NCI-H526 (cell line): ENCODE measurements around the gene TOR2A.
A peak's percentile ranks its signal among the peaks of the same experiment; 100 is the strongest.

Experiments
- DNase-seq, 2 experiments: peaks; one replicate each; lab custom pipeline; 2025; lab: John Stamatoyannopoulos, UW

Gene TOR2A

DNA sequence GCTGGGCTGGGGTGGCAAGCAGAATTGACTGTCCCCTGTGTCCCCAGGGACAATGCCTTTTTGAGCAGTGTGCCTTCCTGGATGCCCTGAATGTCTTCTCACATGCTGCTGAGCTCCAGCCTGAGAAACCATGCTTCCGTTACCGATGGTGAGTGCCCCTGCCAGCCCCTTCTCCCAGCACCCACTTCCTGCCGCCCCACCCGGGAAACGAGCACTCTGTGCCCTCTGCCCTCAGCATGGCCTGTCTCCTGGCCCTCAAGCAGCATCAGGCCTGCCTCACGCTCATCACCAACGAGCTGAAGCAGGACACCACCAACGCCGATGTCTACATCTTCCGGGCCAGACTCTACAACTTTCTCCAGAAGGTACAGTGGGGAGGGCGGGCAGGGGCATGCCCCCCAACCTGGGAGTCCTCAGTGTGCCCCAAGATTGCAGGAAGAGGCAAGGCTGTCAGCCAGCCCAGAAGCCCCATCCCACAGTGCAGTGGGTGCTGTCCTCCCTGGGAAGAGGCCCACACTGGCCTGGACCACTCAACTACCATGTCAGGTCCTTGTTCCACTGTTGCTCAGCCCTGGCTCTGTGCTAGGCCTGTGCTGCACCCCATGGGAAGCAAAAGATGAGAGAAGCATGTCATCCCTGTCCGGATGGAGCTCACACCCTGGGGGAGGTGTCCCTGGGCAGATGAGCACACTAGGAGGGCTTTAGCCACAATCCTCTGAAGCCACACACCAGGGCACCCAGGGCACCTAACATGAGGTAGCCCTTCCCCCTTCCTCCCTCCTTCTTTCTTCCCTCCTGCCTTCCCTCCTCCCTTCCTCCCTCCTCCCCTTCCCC is 14.8 kb downstream of the TOR2A start:
- no peak for DNase-seq

DNA sequence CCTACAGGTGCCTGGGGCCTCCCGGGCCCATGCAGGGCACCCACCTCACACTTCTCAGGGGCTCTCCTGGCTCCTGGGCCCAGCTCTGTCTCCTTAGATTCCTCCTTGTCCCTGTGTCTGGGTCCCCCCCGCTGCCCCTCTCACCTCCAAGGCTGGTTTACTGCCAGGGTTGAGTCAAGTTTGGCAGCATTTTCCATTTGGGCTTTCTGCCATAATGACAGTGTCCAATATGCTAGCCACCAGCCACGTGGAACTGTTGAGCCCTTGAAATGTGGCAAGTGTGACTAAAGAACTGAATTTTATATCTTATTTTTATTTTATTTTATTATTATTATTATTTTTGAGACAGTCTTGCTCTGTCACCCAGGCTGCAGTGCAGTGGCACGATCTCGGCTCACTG is 17.3 kb downstream of the TOR2A start:
- DNase-seq: no peak

DNA sequence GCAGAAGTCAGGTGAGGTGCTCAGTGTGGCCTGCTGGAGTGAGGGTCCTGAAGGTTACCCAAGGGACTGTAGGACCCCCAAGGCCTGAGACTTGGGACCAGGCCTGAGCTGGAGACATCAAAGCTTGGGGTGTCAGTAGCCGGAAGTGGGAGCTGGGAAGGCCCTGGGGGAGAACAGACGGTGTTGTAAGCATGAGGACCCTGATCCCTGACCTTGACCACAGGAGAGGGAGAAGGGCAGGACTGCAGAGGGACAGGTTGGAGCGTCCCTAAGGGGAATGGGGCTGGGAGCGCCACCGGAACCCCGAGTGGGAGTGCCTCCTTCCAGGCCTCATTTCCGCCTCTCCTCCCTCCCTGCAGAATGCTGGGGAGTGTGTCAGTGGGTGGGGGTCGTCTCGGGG is 18.7 kb downstream of the TOR2A start:
- no peak for DNase-seq

DNA sequence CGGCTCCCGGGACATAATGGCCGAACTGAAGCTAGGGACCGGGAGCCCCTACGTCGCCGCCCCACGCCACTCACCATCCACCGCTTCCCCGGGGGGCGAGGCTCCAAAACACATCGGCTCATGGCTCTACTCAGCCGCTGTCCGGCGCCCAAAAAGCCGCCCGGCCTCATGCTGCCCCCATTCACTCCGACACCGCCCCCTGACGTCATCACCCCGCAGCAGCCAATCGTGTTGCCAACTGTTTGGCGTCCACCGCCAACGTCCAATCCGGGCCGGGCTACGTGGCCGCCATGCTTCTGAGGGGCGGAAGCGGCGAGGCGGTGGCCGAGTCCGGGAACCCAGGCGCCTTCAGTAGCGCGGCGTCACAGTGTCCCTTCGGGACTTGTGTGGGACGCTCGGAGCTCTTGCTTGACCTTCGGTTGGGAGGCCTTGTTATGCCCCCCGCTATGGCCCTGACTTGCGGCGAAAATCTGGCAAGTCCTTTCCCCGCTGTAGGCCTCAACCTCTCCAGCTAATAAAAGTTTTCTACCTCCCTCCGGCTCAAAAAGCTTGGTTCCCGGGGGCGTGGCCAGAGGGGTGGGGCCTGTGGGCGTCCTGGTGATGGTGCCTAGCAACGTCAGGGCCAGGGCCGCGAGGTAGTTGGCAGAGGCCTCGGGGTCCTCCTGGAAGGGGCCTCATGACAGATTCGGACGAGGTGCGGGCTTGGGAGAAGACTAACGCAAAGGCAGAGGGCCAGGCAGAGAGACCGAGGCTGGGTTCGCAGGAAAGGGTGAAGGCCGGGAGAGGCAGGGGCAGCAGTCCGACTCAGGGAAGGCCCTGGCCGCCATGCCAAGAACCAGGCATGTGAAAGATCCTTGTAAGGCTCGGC is 19.4 kb downstream of the TOR2A start, which contains the start of the genes PTRH1 and TTC16:
TSS of gene PTRH1 (minus strand) at position 194 of the 868 bp plus-strand sequence. CDS start at position 170, 24 bp downstream.
TSS of gene TTC16 (plus strand) at position 610 of the 868 bp plus-strand sequence. CDS start at position 677, 67 bp downstream.
- DNase-seq: peak; percentile 60 to 92

DNA sequence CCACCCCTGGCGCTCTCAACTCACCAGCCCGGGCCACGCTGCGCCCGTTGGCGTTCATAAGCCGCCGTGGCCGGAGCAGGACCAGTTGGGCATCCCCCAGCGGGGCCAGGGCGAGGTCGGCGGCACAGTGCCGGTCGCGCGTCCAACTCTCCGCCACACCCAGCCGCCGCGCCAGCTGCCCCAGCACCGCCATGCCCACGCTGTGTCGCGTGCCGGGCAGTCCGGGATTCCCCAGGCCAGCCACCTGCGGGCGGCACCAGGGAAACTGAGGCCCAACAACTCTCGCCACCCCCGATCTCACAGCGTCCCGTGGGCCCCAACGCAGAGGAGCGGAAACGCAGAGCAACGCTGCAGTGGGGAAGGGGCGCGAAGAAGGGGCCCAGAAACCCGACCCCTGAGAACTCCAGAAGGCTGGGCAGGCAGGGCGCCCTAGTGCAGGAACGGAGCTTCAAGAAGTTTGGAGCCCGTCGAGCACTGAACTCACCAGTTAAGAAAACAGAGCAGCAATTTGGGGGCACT is 20.1 kb downstream of the TOR2A start:
- peak in 1 of 2 experiments; percentile 26 for DNase-seq

DNA sequence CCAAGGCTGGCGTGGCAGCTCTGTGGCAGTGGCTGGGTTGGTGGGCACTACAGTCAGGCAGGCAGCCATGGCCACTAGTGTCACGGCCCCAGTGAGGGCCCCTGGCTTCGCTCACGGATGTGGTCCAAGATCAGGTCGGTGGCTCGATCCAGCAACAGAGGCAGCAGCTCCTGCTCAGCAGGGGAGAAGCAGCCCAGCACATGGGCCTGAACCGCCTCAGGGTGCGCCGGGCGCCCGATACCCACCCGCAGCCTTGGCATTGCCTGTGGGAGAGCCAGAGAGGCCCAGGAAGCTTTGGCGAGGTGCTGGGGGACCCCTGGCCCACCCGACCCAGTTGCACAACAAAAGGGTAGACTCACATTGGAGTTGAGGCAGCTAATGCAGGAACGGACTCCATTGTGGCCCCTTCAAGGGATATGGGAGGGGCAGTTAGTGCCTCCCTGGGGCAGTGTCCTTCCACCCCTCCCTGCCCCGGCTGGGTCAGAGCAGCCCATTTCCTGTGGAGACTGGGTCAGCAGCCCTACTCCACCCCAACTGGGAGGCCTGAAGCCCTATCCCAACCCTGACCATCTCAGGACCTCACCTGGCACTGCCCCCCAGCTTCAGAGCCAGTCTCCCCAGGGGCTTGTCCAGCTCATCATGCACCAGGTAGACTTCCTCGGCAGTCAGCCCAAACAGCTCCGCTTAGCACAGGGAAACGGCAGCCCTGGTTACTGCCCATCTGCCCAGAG is 20.9 kb downstream of the TOR2A start:
- no peak for DNase-seq

DNA sequence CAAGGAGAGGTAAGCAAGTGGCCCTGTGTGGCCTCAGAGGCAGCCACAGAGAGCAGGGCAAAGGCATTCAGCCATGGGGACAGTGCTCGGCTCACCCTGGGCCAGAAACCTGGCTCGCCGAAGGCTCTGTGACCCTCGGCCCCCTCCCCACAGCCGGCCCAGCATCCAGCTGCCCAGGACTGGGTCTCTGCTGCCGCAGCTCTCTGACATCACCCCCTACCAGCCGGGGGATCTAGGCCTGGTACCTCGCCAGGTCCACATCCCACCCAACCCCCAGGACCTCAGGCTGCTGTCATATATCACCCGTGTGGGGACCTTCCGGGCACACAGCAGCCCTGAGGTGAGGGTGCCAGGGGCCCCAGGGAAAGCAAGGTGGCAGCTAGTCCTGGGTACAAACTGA is 22.2 kb downstream of the TOR2A start:
- DNase-seq: no peak

DNA sequence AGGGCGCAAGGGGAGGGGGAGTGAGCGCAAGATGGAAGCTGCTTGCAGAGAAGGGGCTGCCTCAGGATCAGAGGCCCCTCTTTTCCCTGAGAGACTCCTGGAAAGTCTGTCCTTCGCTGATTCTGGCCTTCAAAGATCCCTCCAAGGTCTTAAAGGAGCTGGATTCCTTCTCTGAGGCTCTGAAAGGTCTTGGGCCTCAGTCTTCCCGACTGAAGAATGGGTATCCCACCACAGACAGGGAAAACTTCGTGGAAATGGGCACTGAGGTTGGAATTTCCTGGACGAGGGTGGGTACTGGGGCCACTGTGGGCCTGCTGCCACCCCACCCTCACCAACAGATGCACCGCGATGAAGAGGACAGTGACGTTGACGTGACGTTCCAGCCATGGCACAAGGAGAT is 22.7 kb downstream of the TOR2A start:
- DNase-seq: no peak

DNA sequence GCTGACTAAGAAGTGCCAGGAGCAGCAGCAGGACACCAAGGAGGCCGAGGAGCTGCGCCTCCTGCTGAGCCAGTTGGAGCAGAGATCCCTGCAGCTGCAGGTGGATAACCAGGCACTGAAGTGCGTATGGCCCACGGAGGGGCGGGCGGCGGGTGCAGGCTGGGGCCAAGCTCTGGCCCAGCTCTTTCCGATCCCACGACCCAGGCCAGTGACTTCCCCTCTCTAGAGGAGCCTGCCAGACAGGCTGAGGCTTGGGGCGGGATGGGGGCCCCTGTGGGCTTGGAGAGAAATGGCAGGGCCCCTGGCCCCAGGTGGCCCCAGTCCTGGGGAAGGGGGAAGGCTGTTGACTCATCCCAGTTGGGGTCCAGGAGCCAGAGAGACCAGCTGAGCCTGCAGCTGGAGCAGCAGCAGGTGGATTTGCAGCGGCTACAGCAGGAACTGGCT is 23.2 kb downstream of the TOR2A start:
- no peak for DNase-seq

DNA sequence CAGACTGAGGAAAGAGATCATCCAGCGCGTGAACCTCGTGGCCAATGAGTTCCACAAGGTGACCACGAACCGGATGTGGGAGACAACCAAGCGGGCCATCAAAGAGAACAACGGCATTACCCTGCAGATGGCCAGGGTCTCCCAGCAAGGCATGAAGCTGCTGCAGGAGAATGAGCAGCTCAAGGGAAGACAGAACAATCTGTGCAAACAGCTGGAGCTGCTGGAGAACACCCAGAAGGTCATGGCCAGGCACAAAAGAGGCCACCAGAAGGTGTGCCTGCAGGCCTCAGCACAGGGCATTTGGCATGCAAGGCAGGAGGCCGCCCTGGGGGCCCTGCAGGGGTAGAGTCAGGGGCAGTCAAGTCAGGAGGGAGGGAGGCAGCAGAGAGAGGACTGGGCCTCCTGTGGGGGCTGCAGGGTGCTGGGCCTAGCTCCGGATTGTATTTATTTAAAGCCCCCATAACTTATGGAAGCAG is 23.8 kb downstream of the TOR2A start:
- DNase-seq: no peak

DNA sequence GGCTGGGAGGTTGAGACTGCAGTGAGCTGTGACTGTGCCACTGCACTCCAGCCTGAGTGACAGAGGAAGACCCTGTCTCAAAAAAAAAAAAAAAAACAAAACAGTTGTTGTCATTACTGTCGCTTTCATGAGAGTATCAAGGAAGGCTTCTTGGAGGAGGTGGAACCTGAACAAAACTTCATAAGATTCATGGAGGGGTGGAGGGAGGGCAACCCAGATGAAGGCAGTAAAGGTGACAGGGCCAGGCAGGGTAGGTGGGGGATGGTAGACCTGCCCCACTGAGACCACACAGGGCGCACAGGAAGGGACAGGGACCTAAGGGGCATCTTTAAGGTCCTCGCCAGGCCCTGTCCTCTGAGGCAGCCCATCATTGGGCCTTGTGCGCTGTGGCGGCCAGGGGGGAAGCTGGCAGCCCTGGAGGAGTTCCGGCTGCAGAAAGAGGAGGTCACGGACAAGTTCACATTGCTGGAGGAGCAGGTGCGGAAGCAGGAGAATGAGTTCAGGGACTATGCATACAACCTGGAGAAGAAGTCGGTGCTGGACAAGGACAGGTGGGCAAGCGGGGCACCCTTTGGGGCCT is 24.8 kb downstream of the TOR2A start:
- DNase-seq: no peak

DNA sequence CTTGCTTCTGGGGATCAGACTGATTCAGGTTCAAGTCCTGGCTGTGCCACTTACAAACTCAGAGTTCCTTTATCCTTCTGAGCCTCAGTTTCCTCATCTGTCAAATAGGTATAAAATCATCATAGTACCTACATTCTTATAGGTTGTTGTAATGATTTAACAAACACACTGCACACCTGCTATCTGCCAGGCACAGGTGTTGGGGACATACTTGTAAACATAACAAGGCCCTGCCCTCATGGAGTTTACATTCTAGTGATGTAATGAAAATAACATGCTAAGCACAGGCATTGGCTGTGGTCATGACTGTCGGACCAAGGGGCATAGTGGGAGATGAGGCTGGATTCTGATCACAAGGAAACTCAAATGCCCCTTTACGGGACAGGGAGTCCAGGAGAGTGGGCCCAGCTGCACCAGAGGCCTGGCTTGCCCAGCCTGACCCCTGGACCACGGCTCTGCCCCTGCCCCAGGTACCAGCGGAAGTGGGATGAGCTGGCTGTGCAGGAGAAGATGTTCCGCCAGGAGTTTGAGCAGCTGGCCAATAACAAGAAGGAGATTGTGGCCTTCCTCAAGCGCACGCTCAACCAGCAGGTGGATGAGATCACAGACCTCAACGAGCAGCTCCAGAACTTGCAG is 26.0 kb downstream of the TOR2A start:
- no peak for DNase-seq

DNA sequence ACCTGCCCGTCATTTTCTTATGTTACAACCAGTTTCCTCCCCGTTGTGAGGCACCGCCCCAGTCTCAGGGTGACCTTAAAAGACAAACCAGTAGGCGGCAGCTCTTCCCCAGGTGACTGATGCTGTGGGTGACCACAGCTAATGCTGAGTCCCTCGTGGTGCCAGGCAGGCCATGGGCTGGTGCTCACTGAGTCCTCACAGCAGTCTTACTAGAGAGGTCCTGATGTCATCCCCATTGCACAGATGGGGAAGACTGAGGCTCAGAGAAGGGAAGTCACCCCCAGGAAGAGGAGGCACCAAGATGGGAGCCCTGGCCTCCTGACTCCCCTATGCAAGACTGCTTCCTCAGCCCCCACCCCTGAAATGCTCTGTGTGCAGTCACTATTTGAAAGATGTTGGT is 27.3 kb downstream of the TOR2A start:
- peak in 1 of 2 experiments; percentile 32 for DNase-seq

DNA sequence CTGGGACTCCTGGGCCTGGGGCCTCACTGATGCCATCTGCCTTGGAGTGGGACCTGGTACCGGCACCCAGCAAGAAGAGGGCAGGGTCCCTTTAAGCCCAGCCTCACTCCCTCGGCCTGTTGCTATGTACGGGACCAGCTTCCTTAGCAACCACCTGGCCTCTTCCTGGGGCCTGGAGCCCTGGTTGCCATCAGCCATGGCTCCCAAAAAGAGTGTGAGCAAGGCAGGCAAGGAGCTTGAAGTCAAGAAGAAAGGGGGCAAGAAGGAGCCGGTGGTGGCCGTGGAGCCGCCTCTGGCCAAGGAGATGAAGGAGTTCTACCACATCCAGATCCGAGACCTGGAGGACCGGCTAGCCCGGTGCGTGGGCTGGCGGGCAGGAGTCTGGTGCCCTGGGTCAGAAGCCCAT is 28.3 kb downstream of the TOR2A start, which contains the start of gene CFAP157:
TSS of gene CFAP157 (plus strand) at position 153 of the 406 bp plus-strand sequence. CDS start at position 197, 44 bp downstream.
- peak; percentile 24 to 40 for DNase-seq

DNA sequence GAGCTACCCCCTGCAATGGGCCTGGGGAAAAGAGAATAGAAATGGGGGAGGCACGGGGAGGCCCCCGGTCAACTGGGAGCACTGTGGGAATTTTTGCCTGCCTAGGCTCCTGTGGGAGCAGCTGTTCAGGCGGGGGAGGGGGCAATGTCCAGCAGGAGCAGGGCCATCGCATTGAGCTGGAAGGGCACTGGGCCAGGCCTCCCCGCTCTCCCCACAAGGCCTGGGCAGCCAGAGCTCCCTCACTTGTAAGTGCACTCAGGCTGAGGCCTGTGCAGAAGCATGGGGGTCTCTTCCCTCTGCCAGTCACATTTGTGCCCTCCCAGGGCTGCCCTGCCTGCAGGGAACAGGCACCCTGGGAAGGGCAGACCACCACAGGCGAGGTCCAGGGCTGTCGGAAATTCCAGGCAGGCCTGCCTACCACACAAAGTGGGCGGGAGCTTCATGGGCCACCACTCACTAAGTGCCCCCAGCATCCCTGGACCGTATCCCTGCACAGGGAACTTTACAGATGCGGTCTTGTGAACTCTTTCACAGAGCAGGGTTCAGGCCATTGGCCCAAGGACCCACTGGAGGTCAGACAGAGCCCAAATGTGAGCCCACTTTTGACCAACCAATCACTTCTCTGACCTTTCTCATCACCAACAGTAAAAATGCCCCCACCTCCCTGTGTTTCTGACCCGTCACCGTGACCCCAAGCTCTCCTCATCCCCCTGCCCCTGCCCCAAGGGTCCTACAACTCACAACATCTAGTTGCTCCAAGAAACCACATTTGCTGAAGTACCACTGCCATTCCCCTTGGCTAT is 29.3 kb downstream of the TOR2A start:
- DNase-seq: no peak

DNA sequence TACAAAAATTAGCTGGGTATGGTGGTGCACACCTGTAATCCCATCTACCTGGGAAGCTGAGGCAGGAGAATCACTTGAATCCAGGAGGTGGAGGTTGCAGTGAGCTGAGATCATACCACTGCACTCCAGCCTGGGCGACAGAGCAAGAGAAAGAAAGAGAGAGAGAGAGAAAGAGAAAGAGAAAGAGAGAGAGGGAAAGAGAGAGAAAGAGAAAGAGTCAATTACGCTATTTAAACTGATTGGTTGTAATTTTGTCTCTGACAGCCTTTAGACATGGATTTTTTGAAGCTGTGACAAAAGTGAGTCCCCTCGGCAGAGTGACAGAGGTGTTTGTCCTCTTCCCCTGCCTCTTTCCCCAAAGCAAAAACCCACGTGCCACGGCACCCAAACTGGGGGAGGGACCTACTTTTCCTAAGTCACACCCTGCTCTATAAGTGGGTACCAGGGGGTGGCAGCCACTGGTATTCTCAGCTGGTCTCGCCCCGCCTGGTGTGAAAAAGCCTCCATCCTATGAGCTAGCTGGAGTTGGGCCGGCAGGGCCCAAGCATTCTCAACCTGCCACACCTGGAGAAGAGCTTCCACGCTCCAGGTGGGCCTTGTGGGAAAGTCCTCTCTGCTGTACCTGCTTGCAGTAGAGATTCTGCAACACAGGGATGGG is 31.7 kb downstream of the TOR2A start:
- no peak for DNase-seq

DNA sequence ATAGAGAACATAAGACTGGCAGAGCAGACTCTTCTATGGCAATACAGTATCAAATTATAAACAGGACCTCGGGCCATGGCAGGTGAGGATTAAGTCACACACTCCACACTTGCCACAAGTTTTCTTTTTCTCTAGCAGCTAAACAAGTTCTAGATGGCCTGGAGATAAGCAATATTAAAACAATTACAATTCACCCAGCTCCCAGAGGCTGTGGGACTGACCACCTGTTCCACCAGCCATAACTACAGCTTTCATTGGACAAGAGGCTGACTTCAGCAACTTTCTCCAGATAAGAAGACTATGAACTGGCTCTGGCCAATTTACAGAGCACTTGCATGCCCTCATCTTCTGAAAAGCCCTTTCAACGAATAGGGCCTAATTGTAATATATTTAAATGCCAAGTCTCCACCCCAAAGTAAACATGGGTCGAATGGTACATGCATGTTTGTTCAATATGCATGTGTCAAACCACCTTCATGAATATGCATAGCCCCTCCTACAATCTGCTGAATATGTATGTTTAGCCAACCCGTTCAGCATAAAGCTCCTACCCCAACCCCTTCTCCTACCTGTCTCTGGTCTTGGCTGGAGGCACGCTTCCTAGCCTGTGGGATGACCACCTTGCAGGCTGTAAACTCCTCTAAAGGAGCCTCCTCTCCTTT is 34.4 kb downstream of the TOR2A start:
- DNase-seq: peak; percentile 85

DNA sequence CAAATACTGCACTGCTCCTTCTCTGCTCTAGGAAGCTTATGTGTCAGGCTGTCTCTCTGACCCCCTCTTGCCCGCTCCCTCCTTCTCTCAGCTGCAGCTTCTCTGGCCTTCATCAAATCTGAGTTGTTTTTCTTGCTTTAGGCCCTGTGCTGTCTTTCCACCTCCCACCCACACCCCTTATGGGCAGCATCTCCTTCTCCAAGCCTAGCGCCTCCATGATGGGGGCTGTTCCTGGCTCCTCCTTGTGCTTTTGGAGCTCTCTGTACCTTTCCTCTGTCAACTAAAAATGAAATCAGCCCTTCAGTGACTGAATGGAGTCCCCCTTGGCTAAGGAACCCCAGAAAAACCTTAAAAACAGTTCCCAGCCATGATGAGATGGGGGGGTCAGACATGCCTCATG is 35.0 kb downstream of the TOR2A start:
- DNase-seq: no peak
